Stimulated activated memory B cell treated with anti-CD40 and anti-IgM and Interleukin-4, amounts not matched to agents 10 μg/mL and 1 μg/mL and 100 μg/mL, for 72 hours (primary cell): ENCODE data around the gene KCNJ5.

Experiments
- ATAC-seq: fragments of 150-1000 bp; cut with Tn5 transposase; 2 replicates; pipeline ENCODE4 v1.10.0; 2021
- H3K27ac Mint-ChIP-seq: one replicate; pipeline ENCODE4 v1.8.0; 2022; ENCODE audit warnings: mild to moderate bottlenecking, mixed read lengths
- H3K27me3 Mint-ChIP-seq: one replicate; pipeline ENCODE4 v1.8.0; 2022; ENCODE audit warnings: mixed read lengths
- H3K36me3 Mint-ChIP-seq: one replicate; pipeline ENCODE4 v1.8.0; 2022; ENCODE audit warnings: mixed read lengths
- H3K4me1 Mint-ChIP-seq: one replicate; pipeline ENCODE4 v1.8.0; 2022; ENCODE audit warnings: mixed read lengths
- H3K4me3 Mint-ChIP-seq: one replicate; pipeline ENCODE4 v1.8.0; 2022; ENCODE audit warnings: mild to moderate bottlenecking, moderate library complexity, mixed read lengths
- H3K9me3 Mint-ChIP-seq: one replicate; pipeline ENCODE4 v1.8.0; 2022; ENCODE audit warnings: mixed read lengths

Gene KCNJ5

GRCh38 chr11:128956401-128957201 is 65.4 kb downstream of the KCNJ5 start:
- Mint-ChIP-seq H3K36me3 (no peaks in the 10 kb centered on the region), H3K9me3 (no peaks in the 10 kb centered on the region), H3K27ac (no peak overlapping the region), H3K4me3 (no peak overlapping the region), H3K4me1 (peaks cover 6% of the 10 kb centered on the region), H3K27me3 (peaks cover 69% of the 10 kb centered on the region)
- ATAC-seq: no peak

DNA sequence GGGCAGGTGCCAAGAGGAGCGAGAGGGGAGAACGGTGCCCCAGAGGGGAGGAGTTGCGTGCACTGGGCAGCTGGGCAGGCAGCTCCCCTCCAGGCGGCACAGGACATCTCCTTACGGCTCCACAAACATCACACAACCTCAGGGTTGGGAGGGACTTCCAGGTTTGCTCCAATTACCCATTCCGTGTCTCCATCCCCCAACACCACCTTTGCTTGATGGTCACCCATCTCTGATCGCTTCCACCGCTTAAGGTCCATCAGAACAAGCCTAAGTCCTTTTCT is 66.0 kb downstream of the KCNJ5 start:
- Mint-ChIP-seq H3K4me1 (peaks cover 6% of the 10 kb centered on the region), H3K9me3 (no peaks in the 10 kb centered on the region), H3K4me3 (no peak overlapping the region), H3K27me3 (peaks cover 71% of the 10 kb centered on the region), H3K36me3 (no peaks in the 10 kb centered on the region), H3K27ac (no peak overlapping the region)
- no peak for ATAC-seq

- H3K9me3 Mint-ChIP-seq: no peaks in the 10 kb centered on the region
- H3K27ac Mint-ChIP-seq: no peak overlapping the region
- ATAC-seq: no peak
- peaks cover 10% of the 10 kb centered on the region for H3K4me1 Mint-ChIP-seq
- H3K36me3 Mint-ChIP-seq: no peaks in the 10 kb centered on the region
- no peak overlapping the region for H3K4me3 Mint-ChIP-seq
- peaks cover 40% of the 10 kb centered on the region for H3K27me3 Mint-ChIP-seq
Observed at GRCh38 chr11:128961645-128962044, 70.5 kb downstream of the KCNJ5 start.

GRCh38 chr11:128962896-128963295 is 71.7 kb downstream of the KCNJ5 start:
- Mint-ChIP-seq H3K36me3 (no peaks in the 10 kb centered on the region), H3K27me3 (peaks cover 28% of the 10 kb centered on the region), H3K4me1 (peaks cover 9% of the 10 kb centered on the region), H3K4me3 (no peak overlapping the region), H3K9me3 (no peaks in the 10 kb centered on the region), H3K27ac (no peak overlapping the region)
- no peak for ATAC-seq

- peaks cover 19% of the 10 kb centered on the region for H3K27me3 Mint-ChIP-seq
- H3K4me1 Mint-ChIP-seq: peaks cover 9% of the 10 kb centered on the region
- H3K4me3 Mint-ChIP-seq: no peak overlapping the region
- no peak for ATAC-seq
- no peaks in the 10 kb centered on the region for H3K9me3 Mint-ChIP-seq
- no peaks in the 10 kb centered on the region for H3K36me3 Mint-ChIP-seq
- H3K27ac Mint-ChIP-seq: no peak overlapping the region
Observed at GRCh38 chr11:128963744-128964325, 72.7 kb downstream of the KCNJ5 start.

- H3K36me3 Mint-ChIP-seq: no peaks in the 10 kb centered on the region
- peak overlapping the region; percentile 39 for H3K27ac Mint-ChIP-seq
- peaks cover 13% of the 10 kb centered on the region for H3K27me3 Mint-ChIP-seq
- H3K9me3 Mint-ChIP-seq: no peaks in the 10 kb centered on the region
- peaks cover 9% of the 10 kb centered on the region for H3K4me1 Mint-ChIP-seq
- H3K4me3 Mint-ChIP-seq: no peak overlapping the region
- no peak for ATAC-seq
Observed at GRCh38 chr11:128964463-128964930, 73.3 kb downstream of the KCNJ5 start.

DNA sequence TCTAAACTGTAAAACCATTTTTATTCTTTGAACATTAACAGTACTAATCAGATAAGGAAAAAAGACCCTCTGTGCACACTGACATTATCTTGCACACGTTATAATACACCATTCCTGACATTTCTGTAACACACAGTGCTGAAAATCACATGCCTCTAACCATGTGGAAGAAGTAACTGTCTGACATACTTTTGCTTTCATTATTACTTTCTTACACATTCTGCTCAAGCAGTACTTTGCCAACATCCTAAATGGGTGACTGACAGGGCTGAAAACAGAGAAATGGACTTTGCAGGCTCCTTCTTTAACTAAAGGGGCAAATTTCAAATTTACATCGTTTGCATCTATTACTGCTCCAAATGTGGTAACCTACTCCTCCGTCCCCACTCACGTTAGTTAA is 74.3 kb downstream of the KCNJ5 start:
- peaks cover 19% of the 10 kb centered on the region for H3K27me3 Mint-ChIP-seq
- H3K4me1 Mint-ChIP-seq: peaks cover 9% of the 10 kb centered on the region
- H3K27ac Mint-ChIP-seq: no peak overlapping the region
- ATAC-seq: peak; percentile 75
- H3K4me3 Mint-ChIP-seq: peak overlapping the region; percentile 11
- H3K9me3 Mint-ChIP-seq: no peaks in the 10 kb centered on the region
- peaks cover 8% of the 10 kb centered on the region for H3K36me3 Mint-ChIP-seq

GRCh38 chr11:128967578-128967977 is 76.4 kb downstream of the KCNJ5 start:
- no peak for ATAC-seq
- peaks cover 9% of the 10 kb centered on the region for H3K36me3 Mint-ChIP-seq
- H3K4me3 Mint-ChIP-seq: no peak overlapping the region
- H3K4me1 Mint-ChIP-seq: peaks cover 9% of the 10 kb centered on the region
- no peaks in the 10 kb centered on the region for H3K9me3 Mint-ChIP-seq
- H3K27ac Mint-ChIP-seq: no peak overlapping the region
- H3K27me3 Mint-ChIP-seq: peaks cover 15% of the 10 kb centered on the region

- H3K9me3 Mint-ChIP-seq: no peaks in the 10 kb centered on the region
- H3K27ac Mint-ChIP-seq: no peak overlapping the region
- ATAC-seq: no peak
- no peak overlapping the region for H3K4me3 Mint-ChIP-seq
- peaks cover 15% of the 10 kb centered on the region for H3K27me3 Mint-ChIP-seq
- peaks cover 9% of the 10 kb centered on the region for H3K36me3 Mint-ChIP-seq
- peaks cover 9% of the 10 kb centered on the region for H3K4me1 Mint-ChIP-seq
Observed at GRCh38 chr11:128968916-128969315, 77.8 kb downstream of the KCNJ5 start.
